ENCODE data around the gene SPATA13.

Gene SPATA13

DNA sequence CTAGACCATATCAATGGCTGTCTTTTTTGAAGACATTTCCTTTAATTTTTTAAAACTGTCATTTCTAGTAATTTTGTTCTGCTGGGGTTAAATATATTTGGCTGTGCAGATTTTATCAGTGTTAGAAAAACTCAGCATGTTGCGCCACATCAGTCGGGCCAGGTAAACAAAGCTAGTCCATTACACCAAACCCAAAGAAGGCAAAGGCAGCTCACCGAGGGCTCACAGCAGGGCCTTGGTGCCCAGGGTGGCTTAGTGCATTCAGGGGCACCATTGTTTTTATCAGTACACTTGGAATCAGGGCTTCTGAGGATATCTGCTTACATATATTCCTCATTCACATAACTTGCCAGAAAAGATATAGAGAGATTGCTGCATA is 22.2 kb downstream of the SPATA13 start:
- TF ChIP-seq, protein P1, sequence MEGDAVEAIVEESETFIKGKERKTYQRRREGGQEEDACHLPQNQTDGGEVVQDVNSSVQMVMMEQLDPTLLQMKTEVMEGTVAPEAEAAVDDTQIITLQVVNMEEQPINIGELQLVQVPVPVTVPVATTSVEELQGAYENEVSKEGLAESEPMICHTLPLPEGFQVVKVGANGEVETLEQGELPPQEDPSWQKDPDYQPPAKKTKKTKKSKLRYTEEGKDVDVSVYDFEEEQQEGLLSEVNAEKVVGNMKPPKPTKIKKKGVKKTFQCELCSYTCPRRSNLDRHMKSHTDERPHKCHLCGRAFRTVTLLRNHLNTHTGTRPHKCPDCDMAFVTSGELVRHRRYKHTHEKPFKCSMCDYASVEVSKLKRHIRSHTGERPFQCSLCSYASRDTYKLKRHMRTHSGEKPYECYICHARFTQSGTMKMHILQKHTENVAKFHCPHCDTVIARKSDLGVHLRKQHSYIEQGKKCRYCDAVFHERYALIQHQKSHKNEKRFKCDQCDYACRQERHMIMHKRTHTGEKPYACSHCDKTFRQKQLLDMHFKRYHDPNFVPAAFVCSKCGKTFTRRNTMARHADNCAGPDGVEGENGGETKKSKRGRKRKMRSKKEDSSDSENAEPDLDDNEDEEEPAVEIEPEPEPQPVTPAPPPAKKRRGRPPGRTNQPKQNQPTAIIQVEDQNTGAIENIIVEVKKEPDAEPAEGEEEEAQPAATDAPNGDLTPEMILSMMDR (IDR thresholded peaks at IDR 0.05; ENCODE audit: low read length, missing control alignments), result no peak
- H3K4me3 ChIP-seq (replicated peaks; ENCODE audit: low read depth, low read length), result no peak overlapping the region
- DNase-seq (ENCODE audit: low read depth), result no peak

DNA sequence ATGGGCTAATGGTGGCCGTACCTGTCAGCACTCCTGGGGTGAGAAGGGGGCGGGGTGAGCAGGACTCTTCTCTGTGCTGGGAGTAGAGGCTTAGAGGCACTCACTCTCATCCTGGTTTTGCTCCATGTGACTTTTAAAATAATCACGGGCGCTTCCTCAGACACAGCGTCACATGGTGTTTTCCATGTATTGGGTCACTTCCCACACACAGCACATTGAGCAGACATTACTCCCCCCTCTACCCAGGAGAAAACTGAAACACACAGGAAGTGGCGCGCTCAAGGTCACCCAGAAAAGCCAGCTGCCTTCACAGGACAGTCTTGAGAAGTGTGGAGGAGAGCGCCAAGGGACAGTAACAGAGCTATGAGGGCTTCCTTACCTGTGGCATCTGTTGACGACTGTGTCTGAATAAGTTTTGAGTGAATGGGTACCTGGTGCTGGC is 23.2 kb downstream of the SPATA13 start:
- TF ChIP-seq, protein P1 (IDR thresholded peaks at IDR 0.05; ENCODE audit: low read length, missing control alignments), result no peak
- DNase-seq (ENCODE audit: low read depth), result no peak

DNA sequence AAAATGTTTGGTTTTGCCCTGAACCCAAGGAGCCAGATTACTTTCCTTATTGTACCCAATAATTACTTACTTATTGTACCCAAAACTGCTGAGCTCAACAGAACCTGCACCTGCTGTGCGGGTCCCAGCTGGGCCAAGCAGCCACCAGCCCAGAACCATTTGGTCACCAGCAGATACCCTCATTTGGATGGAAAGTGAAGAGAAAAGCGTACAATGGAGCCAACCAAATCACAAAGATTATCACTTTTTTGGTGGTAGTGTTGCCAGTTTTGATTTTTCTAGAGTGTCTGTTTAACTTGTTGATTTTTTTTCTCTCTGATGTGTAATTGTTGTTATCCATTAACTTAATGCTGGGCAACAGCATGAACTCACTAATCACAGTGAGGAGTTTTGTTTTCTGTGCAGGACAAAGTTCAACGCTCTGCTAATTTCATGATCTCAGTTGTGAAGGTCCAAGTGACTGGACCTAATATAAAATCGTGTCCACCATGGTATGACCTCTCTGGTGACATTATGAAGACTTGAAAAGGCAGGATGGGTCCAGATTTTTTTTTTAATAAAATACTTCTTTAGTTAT is 23.8 kb downstream of the SPATA13 start:
- no peak overlapping the region for H3K4me3 ChIP-seq (replicated peaks; ENCODE audit: low read depth, low read length)
- no peak for DNase-seq (ENCODE audit: low read depth)
- TF ChIP-seq, protein P1 (IDR thresholded peaks at IDR 0.05; ENCODE audit: low read length, missing control alignments), result no peak

More for the DNA sequence above, 23.2 kb downstream of the SPATA13 start:
- no peak overlapping the region for H3K4me3 ChIP-seq (replicated peaks; ENCODE audit: low read depth, low read length)

DNA sequence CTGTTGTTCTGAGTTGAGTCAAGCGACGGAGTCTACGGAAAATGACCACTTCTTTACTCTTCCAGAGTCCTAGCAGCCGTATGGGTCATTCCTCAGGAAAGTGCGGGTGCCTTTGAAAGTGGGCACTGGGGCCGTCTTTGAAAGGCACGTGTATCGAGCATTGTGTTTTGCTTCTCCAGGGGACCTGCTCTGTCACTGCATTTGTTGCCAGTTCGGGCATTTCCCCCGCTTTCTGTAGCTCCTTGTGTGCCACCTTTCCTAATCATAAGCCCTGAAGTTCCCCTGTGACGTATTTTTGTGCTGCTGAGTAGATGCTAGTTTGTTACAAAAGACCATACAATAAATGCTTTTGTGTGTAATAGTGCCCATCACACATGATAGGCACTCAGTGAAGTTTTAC is 24.4 kb downstream of the SPATA13 start:
- TF ChIP-seq, protein P1 (IDR thresholded peaks at IDR 0.05; ENCODE audit: low read length, missing control alignments), result no peak
- no peak for DNase-seq (ENCODE audit: low read depth)
- no peak overlapping the region for H3K4me3 ChIP-seq (replicated peaks; ENCODE audit: low read depth, low read length)

DNA sequence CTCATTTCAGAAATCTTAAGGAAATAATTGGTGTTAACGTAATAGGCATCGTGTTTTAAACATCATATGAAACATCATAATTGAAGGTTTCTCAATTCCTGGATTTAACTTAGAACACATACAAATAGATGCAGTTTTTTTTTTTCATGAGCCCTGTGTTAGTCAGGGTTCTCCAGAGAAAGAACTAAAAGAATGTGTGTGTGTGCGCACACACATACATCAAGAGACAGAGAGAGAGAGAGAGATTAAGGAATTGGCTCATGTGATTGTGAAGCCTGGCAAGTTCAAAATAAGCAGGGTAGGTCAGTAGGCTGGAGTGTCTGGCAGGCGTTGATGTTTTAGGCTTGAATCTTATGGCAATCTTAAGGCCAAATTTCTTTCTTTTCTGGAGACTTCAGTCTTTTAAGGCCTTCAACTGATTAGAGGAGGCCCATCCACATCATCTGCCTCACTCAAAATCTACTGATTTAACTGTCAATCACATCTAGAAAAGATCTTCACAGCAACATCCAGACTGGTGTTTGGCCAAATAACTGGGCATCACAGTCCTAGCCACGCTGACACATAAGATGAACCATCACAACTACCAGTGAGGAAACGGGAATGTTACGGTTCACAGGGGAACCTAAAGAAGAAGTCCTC is 25.2 kb downstream of the SPATA13 start:
- TF ChIP-seq, protein P1 (IDR thresholded peaks at IDR 0.05; ENCODE audit: low read length, missing control alignments), result no peak
- H3K4me3 ChIP-seq (replicated peaks; ENCODE audit: low read depth, low read length), result no peak overlapping the region
- DNase-seq (ENCODE audit: low read depth), result peak; percentile 38

DNA sequence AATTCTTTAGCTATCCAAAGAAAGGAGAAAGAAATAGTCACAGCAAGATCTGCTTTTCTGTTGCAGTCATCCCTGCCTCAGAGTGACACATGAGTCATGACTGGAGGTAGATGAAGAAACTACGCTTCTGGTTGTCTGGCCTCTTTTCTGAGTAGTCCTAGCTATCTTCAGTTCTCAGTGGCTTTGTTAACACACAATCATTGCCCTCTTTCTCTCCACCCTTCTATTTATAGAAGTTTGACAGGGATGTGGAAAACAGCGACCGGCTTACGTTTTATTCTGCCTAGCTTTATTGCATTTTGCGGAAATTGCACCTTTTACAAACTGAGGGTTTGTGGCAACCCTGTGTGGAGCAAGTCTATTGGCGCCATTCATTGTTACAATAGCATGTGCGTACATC is 26.7 kb downstream of the SPATA13 start:
- DNase-seq (ENCODE audit: low read depth), result peak; percentile 26
- TF ChIP-seq, protein P1 (IDR thresholded peaks at IDR 0.05; ENCODE audit: low read length, missing control alignments), result no peak
- H3K4me3 ChIP-seq (replicated peaks; ENCODE audit: low read depth, low read length), result no peak overlapping the region

Measured in fibroblast of pulmonary artery (primary cell).